ENCODE data around the gene TUG1.

TUG1 gene

GRCh38 chr22:30989474-30989873, 20.4 kb downstream of the TUG1 start:
- Histone ChIP-seq H3K27ac (no peak overlapping the region), H3K79me2 (ENCODE audit: insufficient read depth, low read depth) (no peaks in the 10 kb centered on the region), H3K27me3 (ENCODE audit: insufficient read depth, low read depth) (no peaks in the 10 kb centered on the region), H3K4me2 (no peak overlapping the region), H4K20me1 (ENCODE audit: insufficient read depth) (no peaks in the 10 kb centered on the region), H3K36me3 (ENCODE audit: insufficient read depth) (no peaks in the 10 kb centered on the region), H3K4me3 (IDR thresholded peaks at IDR 0.05; ENCODE audit: insufficient read depth, low read depth, low read length) (no peak overlapping the region), H2AFZ (ENCODE audit: low read depth) (no peak overlapping the region), H3K9ac (no peak overlapping the region), H3K4me1 (ENCODE audit: low read depth, poor library complexity, severe bottlenecking) (no peaks in the 10 kb centered on the region)
- no peak for TF ChIP-seq CTCF (conservative IDR thresholded peaks at IDR 0.05; ENCODE audit: low read depth, low read length)

GRCh38 chr22:30990690-30991089, 21.6 kb downstream of the TUG1 start:
- Histone ChIP-seq H3K36me3 (ENCODE audit: insufficient read depth) (no peaks in the 10 kb centered on the region), H3K79me2 (ENCODE audit: insufficient read depth, low read depth) (no peaks in the 10 kb centered on the region), H3K4me2 (no peak overlapping the region), H3K27ac (no peak overlapping the region), H4K20me1 (ENCODE audit: insufficient read depth) (no peaks in the 10 kb centered on the region), H3K27me3 (ENCODE audit: insufficient read depth, low read depth) (no peaks in the 10 kb centered on the region), H3K4me1 (ENCODE audit: low read depth, poor library complexity, severe bottlenecking) (no peaks in the 10 kb centered on the region), H3K4me3 (IDR thresholded peaks at IDR 0.05; ENCODE audit: insufficient read depth, low read depth, low read length) (no peak overlapping the region), H3K9ac (no peak overlapping the region), H2AFZ (ENCODE audit: low read depth) (no peak overlapping the region)
- no peak for TF ChIP-seq CTCF (conservative IDR thresholded peaks at IDR 0.05; ENCODE audit: low read depth, low read length)

- Histone ChIP-seq H3K79me2 (ENCODE audit: insufficient read depth, low read depth) (no peaks in the 10 kb centered on the region), H2AFZ (ENCODE audit: low read depth) (no peak overlapping the region), H3K4me1 (ENCODE audit: low read depth, poor library complexity, severe bottlenecking) (no peaks in the 10 kb centered on the region), H4K20me1 (ENCODE audit: insufficient read depth) (no peaks in the 10 kb centered on the region), H3K9ac (no peak overlapping the region), H3K4me2 (no peak overlapping the region), H3K27ac (no peak overlapping the region), H3K36me3 (ENCODE audit: insufficient read depth) (no peaks in the 10 kb centered on the region), H3K27me3 (ENCODE audit: insufficient read depth, low read depth) (no peaks in the 10 kb centered on the region), H3K4me3 (IDR thresholded peaks at IDR 0.05; ENCODE audit: insufficient read depth, low read depth, low read length) (no peak overlapping the region)
- TF ChIP-seq CTCF (conservative IDR thresholded peaks at IDR 0.05; ENCODE audit: low read depth, low read length): no peak
Measured at GRCh38 chr22:30992565-30992964, 23.5 kb downstream of the TUG1 start.

- Histone ChIP-seq H2AFZ (ENCODE audit: low read depth) (no peak overlapping the region), H3K27ac (no peak overlapping the region), H4K20me1 (ENCODE audit: insufficient read depth) (no peaks in the 10 kb centered on the region), H3K4me3 (IDR thresholded peaks at IDR 0.05; ENCODE audit: insufficient read depth, low read depth, low read length) (no peak overlapping the region), H3K36me3 (ENCODE audit: insufficient read depth) (no peaks in the 10 kb centered on the region), H3K9ac (no peak overlapping the region), H3K4me1 (ENCODE audit: low read depth, poor library complexity, severe bottlenecking) (no peaks in the 10 kb centered on the region), H3K4me2 (no peak overlapping the region), H3K27me3 (ENCODE audit: insufficient read depth, low read depth) (no peaks in the 10 kb centered on the region), H3K79me2 (ENCODE audit: insufficient read depth, low read depth) (no peaks in the 10 kb centered on the region)
- TF ChIP-seq CTCF (conservative IDR thresholded peaks at IDR 0.05; ENCODE audit: low read depth, low read length): no peak
Measured at GRCh38 chr22:30994960-30995359, 25.9 kb downstream of the TUG1 start.

GRCh38 chr22:30996462-30996861, 27.4 kb downstream of the TUG1 start:
- Histone ChIP-seq H3K9ac (no peak overlapping the region), H3K4me1 (ENCODE audit: low read depth, poor library complexity, severe bottlenecking) (no peaks in the 10 kb centered on the region), H3K4me3 (IDR thresholded peaks at IDR 0.05; ENCODE audit: insufficient read depth, low read depth, low read length) (no peak overlapping the region), H2AFZ (ENCODE audit: low read depth) (no peak overlapping the region), H3K27me3 (ENCODE audit: insufficient read depth, low read depth) (no peaks in the 10 kb centered on the region), H4K20me1 (ENCODE audit: insufficient read depth) (no peaks in the 10 kb centered on the region), H3K79me2 (ENCODE audit: insufficient read depth, low read depth) (no peaks in the 10 kb centered on the region), H3K4me2 (no peak overlapping the region), H3K36me3 (ENCODE audit: insufficient read depth) (no peaks in the 10 kb centered on the region), H3K27ac (no peak overlapping the region)
- no peak for TF ChIP-seq CTCF (conservative IDR thresholded peaks at IDR 0.05; ENCODE audit: low read depth, low read length)
